ENCODE measurements around the gene GDF10.

GDF10 gene

GRCh38 chr10:47337310-47337709 lies 37.3 kb downstream of the GDF10 start:
- FAIRE-seq = no peak

DNA sequence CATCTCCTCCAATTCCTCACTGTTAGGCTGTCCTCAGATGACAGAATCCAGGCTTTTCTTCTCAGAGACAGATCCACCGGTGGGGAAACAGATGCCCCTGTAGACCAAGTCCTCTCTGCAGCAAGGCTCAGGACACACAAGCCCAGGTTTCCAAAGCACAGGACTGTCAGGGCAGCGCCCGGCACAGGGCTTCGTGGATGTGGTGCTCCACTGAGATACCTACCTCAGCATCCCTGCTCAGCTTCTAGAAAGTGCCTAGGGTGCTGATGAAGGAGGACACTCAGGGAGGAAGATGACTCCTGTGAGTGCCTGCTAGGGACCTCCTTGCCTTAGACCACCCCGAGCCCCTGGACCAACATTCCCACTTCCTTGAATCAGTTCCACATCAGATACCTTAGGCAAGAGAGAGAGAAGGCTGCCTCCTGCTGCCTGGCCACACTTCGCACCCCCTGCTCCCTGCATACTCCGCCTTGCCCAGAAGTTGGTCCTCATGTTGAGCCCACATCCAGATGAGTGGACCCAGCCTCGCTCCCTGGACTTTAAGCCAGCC lies 39.3 kb downstream of the GDF10 start:
- FAIRE-seq = no peak

- no peak for FAIRE-seq
These were observed 40.0 kb downstream of the GDF10 start for GRCh38 chr10:47339759-47340607.

- no peak for FAIRE-seq
These were observed 40.7 kb downstream of the GDF10 start for GRCh38 chr10:47340608-47341170.

DNA sequence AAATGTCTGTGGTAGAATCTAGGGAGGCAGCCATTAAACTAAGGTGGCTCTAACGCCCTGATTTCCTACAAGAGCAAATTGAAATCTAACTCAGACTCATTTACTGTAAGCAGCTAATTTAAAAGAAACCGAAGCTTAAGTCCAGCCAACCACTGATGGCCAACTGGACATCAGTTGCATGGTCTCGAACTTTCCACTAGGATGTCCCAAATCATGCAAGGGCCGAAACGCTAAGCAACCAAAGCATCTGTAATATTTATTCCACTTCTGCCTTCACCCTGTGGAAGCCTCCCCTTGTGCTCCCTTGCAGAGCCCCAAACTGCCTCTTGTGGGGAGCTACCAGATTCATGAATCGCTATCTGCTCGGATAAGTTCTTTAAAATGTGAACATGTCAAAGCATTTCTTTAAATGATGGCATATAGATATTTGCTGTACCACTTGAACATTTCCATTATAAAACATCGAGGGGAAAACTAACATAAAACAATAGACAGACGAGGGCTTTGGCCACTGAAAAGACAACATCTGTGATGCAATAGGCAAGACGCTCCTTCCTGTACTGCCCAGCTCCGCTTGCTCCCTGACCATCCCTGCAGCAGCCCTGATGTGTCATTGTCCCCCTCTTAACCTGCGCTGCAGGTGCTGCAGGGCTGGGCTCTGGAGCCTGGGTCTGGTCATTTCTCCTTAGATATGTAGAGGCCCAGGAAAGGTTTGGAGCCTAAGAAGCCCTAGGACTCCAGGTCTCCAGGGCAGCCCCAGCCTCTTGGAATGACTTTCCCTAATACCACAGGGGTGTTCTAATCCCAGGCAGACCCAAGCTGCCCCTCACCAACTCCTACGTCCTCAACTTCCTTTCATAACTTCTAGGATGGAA lies 45.2 kb downstream of the GDF10 start:
- FAIRE-seq = no peak

- FAIRE-seq = no peak
These were observed 46.7 kb downstream of the GDF10 start for GRCh38 chr10:47346581-47347302.

DNA sequence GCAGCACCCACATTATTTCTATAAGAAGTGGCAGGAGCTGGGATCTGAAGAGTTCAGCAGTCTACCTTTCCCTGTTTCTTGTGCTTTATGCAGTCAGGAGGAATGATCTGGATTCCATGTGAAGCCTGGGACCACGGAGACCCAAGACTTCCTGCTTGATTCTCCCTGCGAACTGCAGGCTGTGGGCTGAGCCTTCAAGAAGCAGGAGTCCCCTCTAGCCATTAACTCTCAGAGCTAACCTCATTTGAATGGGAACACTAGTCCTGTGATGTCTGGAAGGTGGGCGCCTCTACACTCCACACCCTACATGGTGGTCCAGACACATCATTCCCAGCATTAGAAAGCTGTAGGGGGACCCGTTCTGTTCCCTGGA lies 47.3 kb downstream of the GDF10 start:
- no peak for FAIRE-seq

- no peak for FAIRE-seq
These were observed 48.2 kb downstream of the GDF10 start, which contains the start of gene RBP3 for GRCh38 chr10:47348138-47348651. Gene RBP3 (plus strand): TSS chr10:47348363. CDS start chr10:47348485, 122 bp downstream.

- no peak for FAIRE-seq
These were observed 48.9 kb downstream of the GDF10 start for GRCh38 chr10:47348661-47349470.

GRCh38 chr10:47349516-47349915 lies 49.5 kb downstream of the GDF10 start:
- FAIRE-seq = no peak

- FAIRE-seq = no peak
These were observed 50.0 kb downstream of the GDF10 start for GRCh38 chr10:47349941-47350371.

DNA sequence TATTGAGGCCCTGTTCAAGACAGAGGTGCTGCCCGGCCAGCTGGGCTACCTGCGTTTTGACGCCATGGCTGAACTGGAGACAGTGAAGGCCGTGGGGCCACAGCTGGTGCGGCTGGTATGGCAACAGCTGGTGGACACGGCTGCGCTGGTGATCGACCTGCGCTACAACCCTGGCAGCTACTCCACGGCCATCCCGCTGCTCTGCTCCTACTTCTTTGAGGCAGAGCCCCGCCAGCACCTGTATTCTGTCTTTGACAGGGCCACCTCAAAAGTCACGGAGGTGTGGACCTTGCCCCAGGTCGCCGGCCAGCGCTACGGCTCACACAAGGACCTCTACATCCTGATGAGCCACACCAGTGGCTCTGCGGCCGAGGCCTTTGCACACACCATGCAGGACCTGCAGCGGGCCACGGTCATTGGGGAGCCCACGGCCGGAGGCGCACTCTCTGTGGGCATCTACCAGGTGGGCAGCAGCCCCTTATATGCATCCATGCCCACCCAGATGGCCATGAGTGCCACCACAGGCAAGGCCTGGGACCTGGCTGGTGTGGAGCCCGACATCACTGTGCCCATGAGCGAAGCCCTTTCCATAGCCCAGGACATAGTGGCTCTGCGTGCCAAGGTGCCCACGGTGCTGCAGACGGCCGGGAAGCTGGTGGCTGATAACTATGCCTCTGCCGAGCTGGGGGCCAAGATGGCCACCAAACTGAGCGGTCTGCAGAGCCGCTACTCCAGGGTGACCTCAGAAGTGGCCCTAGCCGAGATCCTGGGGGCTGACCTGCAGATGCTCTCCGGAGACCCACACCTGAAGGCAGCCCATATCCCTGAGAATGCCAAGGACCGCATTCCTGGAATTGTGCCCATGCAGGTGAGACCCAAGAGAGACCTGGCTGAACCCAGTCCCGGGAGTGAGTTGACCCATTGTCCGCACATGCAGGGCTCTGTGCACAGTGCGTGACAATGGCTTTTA lies 51.0 kb downstream of the GDF10 start:
- FAIRE-seq = no peak

GRCh38 chr10:47351899-47352815 lies 52.2 kb downstream of the GDF10 start:
- no peak for FAIRE-seq

- FAIRE-seq = no peak
These were observed 53.4 kb downstream of the GDF10 start for GRCh38 chr10:47353351-47353750.

GRCh38 chr10:47354165-47354564 lies 54.2 kb downstream of the GDF10 start:
- no peak for FAIRE-seq

DNA sequence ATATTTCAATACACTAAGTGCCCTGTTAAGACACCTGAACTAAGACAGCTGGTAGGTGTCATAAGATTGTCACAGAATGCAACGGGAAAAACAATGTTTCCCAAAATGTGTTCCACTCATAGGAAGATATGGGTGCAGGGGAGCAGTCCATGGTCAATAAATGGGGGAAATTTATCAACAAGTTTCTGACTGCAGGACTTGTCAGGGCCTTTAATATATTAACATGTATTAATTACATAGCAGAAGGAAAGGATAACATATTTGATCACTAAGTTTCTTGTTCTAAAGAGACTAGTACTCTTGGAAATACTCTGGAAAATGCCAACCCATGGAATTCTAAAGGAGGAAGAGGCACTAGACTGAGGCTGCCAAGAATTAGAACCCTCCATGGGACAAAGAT lies 54.9 kb downstream of the GDF10 start:
- no peak for FAIRE-seq

- no peak for FAIRE-seq
These were observed 56.7 kb downstream of the GDF10 start for GRCh38 chr10:47356708-47357107.

DNA sequence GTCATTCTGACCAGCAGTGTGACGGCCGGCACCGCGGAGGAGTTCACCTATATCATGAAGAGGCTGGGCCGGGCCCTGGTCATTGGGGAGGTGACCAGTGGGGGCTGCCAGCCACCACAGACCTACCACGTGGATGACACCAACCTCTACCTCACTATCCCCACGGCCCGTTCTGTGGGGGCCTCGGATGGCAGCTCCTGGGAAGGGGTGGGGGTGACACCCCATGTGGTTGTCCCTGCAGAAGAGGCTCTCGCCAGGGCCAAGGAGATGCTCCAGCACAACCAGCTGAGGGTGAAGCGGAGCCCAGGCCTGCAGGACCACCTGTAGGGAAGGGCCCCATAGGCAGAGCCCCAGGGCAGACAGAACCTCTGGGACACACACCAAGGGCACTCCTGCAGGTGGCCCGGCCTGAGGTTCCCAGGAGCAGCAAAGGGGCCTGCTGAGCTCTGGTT lies 57.2 kb downstream of the GDF10 start:
- no peak for FAIRE-seq

DNA sequence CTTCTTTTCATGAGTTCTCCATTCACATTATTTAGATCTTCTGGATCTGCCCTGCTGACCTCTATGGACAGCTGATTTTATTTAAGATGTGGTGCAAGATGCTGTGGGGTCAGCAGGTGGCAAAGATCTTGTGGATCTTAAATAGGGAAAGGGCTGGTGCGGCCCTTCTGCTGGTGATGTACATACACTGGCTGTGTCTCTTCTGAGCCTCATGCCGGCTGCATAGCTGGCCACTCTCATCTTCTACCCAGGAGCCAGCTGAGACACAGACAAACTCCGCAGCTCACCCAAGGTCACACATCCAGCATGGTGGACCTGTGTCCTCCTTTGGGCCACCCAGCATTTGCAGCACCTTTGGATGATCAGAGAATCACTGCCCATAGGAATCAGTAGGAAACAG lies 57.9 kb downstream of the GDF10 start:
- no peak for FAIRE-seq

Measured in TTC549 (cell line).